Mucosa of descending colon (tissue), 3 donors: Measurements from ENCODE around the gene CACNA2D3. TPM values are rescaled to one million over a fixed set of nuclear protein-coding genes. Genes with fewer than 3 reads are reported as not detected.

Source experiments
- ATAC-seq: fragments of 200-7000 bp; cut with Tn5 transposase; one replicate; pipeline ENCODE4 v1.9.1; 2020; ENCODE audit warnings: mild to moderate bottlenecking, moderate library complexity
- DNase-seq, 3 donors: peaks; one replicate each; pipeline ENCODE4 v3.0.0-alpha.2; 2020
- H3K36me3 ChIP-seq: fragments of 200-600 bp; one replicate; pipeline ENCODE4 v1.8.0; 2021; ENCODE audit warnings: low read depth, mild to moderate bottlenecking
- H3K4me1 ChIP-seq: fragments of 200-600 bp; one replicate; pipeline ENCODE4 v1.8.0; 2021; ENCODE audit warnings: low read depth, mild to moderate bottlenecking
- H3K4me3 ChIP-seq: fragments of 200-600 bp; one replicate; pipeline ENCODE4 v1.8.0; 2021; ENCODE audit warnings: mild to moderate bottlenecking
- H3K9me3 ChIP-seq: fragments of 200-600 bp; one replicate; pipeline ENCODE4 v1.8.0; 2021; ENCODE audit warnings: mild to moderate bottlenecking
- intact Hi-C, 2 donors: fragments of 100-400 bp; cut with DNase I in 1 of 2; cut with micrococcal nuclease in 1 of 2; formaldehyde crosslinking; loops; one replicate each; pipeline versions ENCODE4 v1.11.0 to v1.11.1; 2022; cut with DNase I, micrococcal nuclease
- total RNA-seq, 3 donors: library from RNA; stranded (reverse); fragmentation: NEBNext Ultra II Directional in 2 of 3; extraction: Animal tissue kit (Norgen Biotek cat#: 25700) in 2 of 3; gene quantifications; one replicate each; pipeline versions ENCODE4 v1.2.1 to v1.2.4, GENCODE V29; 2021 to 2023
- TF ChIP-seq, protein P1 (sequence below): fragments of 200-600 bp; IDR thresholded peaks from one replicate; pipeline ENCODE4 v1.8.0; 2022; ENCODE audit warnings: antibody characterized with exemption, mild to moderate bottlenecking
- donor health status: DM: no; HTN: no; CAD: no; lungs with moderate emphysema.
- donor health status: DM: no; HTN: no; CAD: no.
- donor health status: DM: no; HTN: yes; CAD: no.

CACNA2D3 gene
- total RNA-seq, 3 donors from 2014 or later = 0.34 to 3.5 (median 0.55) TPM

DNA sequence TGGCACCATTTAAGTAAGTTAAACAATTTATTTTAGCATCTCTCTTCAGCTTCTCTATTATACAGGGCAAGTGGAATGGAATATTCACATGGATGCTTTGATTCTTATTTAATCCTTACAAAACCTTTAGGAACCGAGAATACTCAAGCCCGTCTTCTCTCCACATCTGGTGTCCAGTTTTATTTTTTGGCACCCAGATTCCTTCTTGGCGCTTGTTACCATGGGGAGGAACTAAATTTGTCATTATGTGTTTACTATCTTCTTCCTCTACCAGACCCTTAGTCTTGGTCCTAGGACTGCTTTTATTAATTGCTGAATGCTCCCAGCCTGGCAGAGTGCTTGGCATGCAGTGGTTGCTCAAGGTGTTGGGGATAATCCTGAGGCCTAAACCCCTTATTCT lies 138.8 kb downstream of the CACNA2D3 start:
- no peaks in the 10 kb centered on the region for H3K9me3 ChIP-seq
- ATAC-seq (no peak), DNase-seq (no peak)
- H3K4me1 ChIP-seq = no peaks in the 10 kb centered on the region
- TF ChIP-seq, protein P1, sequence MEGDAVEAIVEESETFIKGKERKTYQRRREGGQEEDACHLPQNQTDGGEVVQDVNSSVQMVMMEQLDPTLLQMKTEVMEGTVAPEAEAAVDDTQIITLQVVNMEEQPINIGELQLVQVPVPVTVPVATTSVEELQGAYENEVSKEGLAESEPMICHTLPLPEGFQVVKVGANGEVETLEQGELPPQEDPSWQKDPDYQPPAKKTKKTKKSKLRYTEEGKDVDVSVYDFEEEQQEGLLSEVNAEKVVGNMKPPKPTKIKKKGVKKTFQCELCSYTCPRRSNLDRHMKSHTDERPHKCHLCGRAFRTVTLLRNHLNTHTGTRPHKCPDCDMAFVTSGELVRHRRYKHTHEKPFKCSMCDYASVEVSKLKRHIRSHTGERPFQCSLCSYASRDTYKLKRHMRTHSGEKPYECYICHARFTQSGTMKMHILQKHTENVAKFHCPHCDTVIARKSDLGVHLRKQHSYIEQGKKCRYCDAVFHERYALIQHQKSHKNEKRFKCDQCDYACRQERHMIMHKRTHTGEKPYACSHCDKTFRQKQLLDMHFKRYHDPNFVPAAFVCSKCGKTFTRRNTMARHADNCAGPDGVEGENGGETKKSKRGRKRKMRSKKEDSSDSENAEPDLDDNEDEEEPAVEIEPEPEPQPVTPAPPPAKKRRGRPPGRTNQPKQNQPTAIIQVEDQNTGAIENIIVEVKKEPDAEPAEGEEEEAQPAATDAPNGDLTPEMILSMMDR = no peak
- no peaks in the 10 kb centered on the region for H3K36me3 ChIP-seq
- no peak overlapping the region for H3K4me3 ChIP-seq
- intact Hi-C loops = no loop called here

DNA sequence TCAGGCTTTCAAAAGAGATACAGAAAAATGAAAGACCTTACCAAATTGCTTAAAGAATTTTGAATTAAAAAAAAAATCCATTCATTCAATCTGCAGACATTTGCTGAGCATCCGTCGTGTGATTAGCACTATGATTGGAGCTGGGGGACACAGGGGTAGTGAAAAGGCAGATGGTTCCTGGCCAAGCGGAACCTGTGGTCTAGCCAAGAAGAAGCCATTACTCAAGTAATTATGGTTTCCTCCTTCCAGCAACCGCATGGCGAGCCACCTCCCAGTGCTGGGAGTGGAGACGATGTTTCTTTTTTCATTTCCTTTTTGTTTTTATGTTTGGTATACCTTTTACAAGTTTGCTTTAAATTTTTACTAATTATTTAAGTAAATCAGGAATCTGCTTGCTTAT lies 140.2 kb downstream of the CACNA2D3 start:
- intact Hi-C loops = no loop called here
- no peak for ATAC-seq
- Histone ChIP-seq H3K4me1 (no peaks in the 10 kb centered on the region), H3K36me3 (no peaks in the 10 kb centered on the region), H3K9me3 (no peaks in the 10 kb centered on the region), H3K4me3 (no peak overlapping the region)
- TF ChIP-seq, protein P1 = no peak
- DNase-seq = peak in 1 of 3 donors; percentile 4

DNA sequence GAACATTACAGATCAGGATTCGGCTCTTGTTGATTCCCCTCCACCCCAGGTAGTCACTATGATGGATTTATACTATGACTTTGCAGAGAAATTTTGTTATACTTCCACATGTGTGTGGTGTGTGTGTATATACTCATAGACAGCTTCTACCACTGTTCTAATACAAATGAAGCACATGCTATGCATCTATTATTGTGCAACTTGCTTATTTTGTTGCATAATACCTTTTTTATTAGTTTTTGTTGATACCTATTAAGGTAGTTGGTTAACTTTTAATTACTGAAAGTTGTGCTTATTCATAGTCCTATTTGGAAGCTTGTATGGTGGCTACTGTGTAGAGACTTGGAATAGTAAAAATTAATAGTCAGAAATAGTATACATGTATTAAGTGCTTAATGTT lies 140.6 kb downstream of the CACNA2D3 start:
- TF ChIP-seq, protein P1 = no peak
- no peaks in the 10 kb centered on the region for H3K4me1 ChIP-seq
- no peaks in the 10 kb centered on the region for H3K36me3 ChIP-seq
- DNase-seq = no peak
- no peak overlapping the region for H3K4me3 ChIP-seq
- no peaks in the 10 kb centered on the region for H3K9me3 ChIP-seq
- intact Hi-C loops = no loop called here
- no peak for ATAC-seq

DNA sequence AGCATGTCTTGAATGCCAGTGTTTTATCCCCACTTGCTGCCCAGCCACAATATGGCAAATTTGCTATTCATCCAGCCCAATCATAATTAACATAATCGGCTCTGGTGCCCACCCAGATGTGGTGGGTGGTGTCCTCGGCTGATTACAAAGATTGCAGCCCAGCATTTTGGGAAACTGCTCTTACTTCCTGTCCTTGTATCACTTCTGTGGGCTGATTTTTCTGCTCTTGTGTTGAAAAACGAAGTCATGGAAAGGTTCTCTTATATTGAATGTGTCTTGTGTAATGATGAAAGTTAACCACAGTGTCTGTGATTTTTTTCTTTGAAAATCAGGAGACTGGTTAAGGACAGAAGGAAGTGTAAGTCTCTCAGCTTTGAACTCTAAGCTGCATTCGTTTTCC lies 141.7 kb downstream of the CACNA2D3 start:
- TF ChIP-seq, protein P1 = no peak
- DNase-seq (no peak), ATAC-seq (no peak)
- Histone ChIP-seq H3K36me3 (no peaks in the 10 kb centered on the region), H3K4me3 (no peak overlapping the region), H3K4me1 (no peaks in the 10 kb centered on the region), H3K9me3 (no peaks in the 10 kb centered on the region)
- intact Hi-C loops = no loop called here

DNA sequence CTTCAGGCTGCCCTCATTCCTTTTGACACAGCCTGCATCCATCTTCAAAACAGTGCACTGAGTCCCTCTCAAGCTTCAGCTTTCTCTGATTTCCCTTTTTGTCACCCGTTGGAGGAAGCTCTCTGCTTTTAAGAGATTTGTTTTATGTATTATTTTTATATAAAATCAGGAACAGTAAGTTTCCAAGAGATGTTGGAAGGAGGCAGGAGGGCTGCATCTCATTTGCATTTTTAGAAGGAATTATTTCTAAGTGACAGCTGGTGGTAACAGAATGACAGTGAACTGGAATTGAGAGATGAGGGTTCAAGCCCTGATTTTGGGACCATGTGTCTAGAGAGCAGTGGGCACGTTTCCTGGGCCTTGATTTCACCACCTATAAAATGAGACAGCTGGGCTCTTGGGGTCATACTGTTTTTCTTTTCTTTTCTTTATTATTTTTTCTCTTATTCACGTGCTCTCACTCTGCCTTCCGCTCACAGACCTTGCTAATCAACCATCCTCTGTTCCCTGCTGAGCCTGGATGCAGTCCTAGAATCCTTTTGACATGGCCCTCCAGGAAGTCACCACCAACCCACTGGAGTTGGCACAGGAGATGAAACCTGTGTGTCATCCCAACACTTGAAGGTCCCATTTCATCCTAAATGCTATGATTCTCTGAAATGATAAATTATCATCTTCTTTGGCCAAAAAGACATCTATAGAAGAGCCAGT lies 148.6 kb downstream of the CACNA2D3 start:
- Histone ChIP-seq H3K9me3 (no peaks in the 10 kb centered on the region), H3K36me3 (no peaks in the 10 kb centered on the region), H3K4me3 (no peak overlapping the region), H3K4me1 (no peaks in the 10 kb centered on the region)
- intact Hi-C loops = no loop called here
- no peak for DNase-seq
- no peak for ATAC-seq
- TF ChIP-seq, protein P1 = no peak

DNA sequence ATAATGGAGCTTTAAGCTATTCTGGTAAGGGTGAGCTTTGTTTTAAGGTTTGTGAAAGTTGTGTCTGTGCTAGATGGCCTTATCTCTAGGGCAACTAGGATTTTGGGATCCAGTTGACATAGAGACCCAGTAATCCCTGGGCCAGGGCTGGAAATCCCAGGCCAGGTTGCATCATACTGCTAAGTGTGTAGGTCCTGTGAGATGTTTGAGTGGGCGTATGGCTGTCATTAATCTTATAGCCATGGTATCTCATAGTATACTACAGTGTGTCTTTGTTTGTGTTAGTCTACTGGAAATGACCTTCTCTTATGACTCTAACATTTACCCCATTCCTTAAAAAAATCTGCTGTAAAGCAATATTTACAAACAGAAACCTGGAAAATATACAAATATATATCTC lies 151.4 kb downstream of the CACNA2D3 start:
- TF ChIP-seq, protein P1 = no peak
- intact Hi-C loops = no loop called here
- Histone ChIP-seq H3K9me3 (no peaks in the 10 kb centered on the region), H3K4me3 (no peak overlapping the region), H3K36me3 (no peaks in the 10 kb centered on the region), H3K4me1 (no peaks in the 10 kb centered on the region)
- DNase-seq = no peak
- no peak for ATAC-seq
